Mucosa of stomach (tissue), 1 donor: ENCODE results near the gene FANCC.

Source experiments
- H3K27me3 ChIP-seq: one replicate; pipeline ENCODE4 v1.7.0; 2013; ENCODE audit warnings: mild to moderate bottlenecking, low read length; ENCODE audit not compliant: control insufficient read depth, insufficient read depth
- H3K36me3 ChIP-seq: one replicate; pipeline ENCODE4 v1.7.0; 2013; ENCODE audit warnings: low read length; ENCODE audit not compliant: control insufficient read depth, insufficient read depth
- H3K4me1 ChIP-seq: one replicate; pipeline ENCODE4 v1.7.0; 2013; ENCODE audit warnings: mild to moderate bottlenecking, low read length; ENCODE audit not compliant: control insufficient read depth, insufficient read depth
- H3K4me3 ChIP-seq: one replicate; pipeline ENCODE4 v1.7.0; 2013; ENCODE audit warnings: low read length
- H3K9ac ChIP-seq: one replicate; pipeline ENCODE4 v1.7.0; 2013; ENCODE audit warnings: mild to moderate bottlenecking, low read length, moderate library complexity
- H3K9me3 ChIP-seq: one replicate; pipeline ENCODE4 v1.7.0; 2013; ENCODE audit warnings: mild to moderate bottlenecking, low read length, moderate library complexity; ENCODE audit not compliant: control insufficient read depth
- donor health status: Pancreatic carcinoma.

The FANCC gene

DNA sequence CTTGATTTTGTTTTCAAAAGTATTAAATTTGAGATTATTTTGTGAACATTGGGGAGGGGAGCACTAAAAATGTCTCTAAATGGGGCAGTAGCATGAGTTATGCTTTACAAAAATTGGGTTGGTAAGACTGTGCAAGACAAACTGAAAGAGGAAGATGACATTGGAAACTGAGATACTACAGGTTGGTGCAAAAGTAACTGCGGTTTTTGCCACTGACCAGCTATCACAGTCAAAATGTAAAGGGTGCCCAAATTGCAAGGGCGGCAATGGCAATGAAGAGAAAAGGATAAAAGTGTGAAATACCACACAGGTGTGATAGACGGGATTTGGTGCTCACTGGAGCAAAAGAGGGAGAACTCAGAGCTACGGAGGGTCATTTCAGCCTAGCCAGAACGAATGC, 124.0 kb downstream of the FANCC start:
- no peaks in the 10 kb centered on the region for H3K27me3 ChIP-seq
- no peaks in the 10 kb centered on the region for H3K36me3 ChIP-seq
- H3K4me1 ChIP-seq = no peaks in the 10 kb centered on the region
- no peaks in the 10 kb centered on the region for H3K9me3 ChIP-seq
- no peak overlapping the region for H3K4me3 ChIP-seq
- no peak overlapping the region for H3K9ac ChIP-seq

DNA sequence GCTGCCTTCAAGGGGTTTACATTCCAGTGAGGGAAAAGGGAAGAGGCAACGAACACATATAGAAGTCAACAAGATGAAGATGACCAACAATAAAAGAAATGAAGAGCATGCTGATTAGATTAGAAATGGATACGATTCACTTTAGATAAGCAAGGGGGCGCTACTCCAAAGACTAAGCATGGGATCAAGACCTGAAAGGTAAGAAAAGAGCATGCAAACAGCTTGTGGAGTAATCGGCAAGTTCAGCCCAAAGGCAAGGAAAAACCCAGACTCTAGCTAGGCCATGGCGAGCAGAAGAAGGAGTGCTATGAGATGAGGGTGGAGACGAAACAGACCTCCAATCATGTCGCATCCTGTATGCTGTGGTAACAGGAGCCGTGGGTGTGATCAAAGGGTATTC, 124.4 kb downstream of the FANCC start:
- H3K4me1 ChIP-seq = no peaks in the 10 kb centered on the region
- no peaks in the 10 kb centered on the region for H3K36me3 ChIP-seq
- H3K27me3 ChIP-seq = no peaks in the 10 kb centered on the region
- no peak overlapping the region for H3K4me3 ChIP-seq
- no peak overlapping the region for H3K9ac ChIP-seq
- H3K9me3 ChIP-seq = no peaks in the 10 kb centered on the region

DNA sequence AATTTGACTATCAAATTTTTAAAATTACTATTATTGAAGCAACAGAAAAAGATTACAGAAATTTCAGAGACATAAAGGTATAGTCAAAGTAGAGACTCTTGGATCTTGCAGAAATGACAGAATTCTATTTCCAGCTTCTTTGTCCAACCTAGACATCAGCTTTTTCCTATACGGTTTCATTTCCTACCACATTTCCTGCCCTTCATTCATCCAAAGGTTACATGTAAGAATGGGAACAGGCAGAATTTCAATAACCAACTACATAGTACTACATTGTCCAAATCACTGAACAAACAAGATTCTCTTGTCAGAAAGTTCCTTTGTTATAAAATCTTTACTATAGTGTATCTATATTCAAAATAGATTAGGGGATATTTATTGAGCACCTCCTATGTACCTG, 124.9 kb downstream of the FANCC start:
- Histone ChIP-seq H3K4me3 (no peak overlapping the region), H3K9ac (no peak overlapping the region), H3K4me1 (no peaks in the 10 kb centered on the region), H3K36me3 (no peaks in the 10 kb centered on the region), H3K9me3 (no peaks in the 10 kb centered on the region), H3K27me3 (no peaks in the 10 kb centered on the region)

DNA sequence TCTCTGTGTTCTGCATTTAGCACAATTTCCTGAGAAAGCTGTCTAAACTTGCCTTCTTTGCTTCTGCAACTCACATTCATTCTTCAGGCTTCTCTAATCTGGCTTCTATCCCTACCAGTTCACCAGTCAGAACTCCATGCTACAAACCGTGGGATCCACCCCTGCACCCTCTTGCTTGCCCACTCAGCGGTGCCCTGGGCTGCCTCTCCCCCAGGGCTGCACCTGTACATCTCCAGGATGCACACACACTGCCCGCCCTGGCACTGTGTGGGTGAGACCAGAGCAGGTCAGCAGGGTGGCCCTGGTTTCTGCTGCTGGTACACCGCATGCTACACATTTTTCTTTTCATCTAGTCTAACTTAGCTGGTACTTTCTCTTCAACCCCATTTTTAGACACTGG, 127.1 kb downstream of the FANCC start:
- Histone ChIP-seq H3K36me3 (no peaks in the 10 kb centered on the region), H3K27me3 (no peaks in the 10 kb centered on the region), H3K9me3 (no peaks in the 10 kb centered on the region), H3K4me3 (no peak overlapping the region), H3K9ac (no peak overlapping the region), H3K4me1 (no peaks in the 10 kb centered on the region)

DNA sequence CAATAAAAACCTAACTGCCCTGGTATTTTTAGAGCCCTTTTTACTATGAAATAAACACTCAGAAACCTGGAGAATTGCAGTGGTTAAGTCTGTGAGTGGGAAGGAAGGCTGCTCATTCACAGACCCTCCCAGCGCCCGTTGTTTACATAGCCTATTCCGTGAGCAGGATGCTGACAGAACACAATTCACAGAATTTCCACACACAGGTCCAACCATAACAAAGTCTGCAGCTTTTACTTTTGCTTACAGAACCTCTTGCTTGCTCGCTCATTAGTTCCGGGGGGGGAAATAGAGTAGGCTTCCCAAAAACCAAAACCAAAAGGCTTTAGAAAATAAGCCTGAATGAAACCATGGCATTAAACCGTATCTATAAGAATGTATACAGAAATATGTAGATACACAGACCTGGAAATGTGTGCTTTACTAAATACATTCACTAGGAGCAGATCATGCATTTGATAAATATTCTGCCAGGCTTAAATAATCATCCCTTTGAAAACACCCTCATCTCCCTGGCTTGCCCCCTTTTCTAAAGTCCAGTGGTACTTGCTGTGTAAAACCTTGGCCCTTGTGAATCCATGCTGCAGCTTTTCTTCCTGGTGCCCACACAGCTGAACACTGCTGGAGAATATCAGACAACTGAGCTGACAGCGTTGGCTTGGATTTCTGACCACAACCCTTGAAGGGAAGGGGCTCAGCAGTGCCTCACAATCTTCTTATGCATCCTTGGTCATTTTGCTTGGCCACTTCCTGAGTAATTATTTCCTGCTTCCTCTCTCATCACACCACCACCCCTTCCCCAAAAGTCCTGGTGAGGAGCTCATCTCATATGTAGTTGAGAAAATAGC, 128.0 kb downstream of the FANCC start:
- Histone ChIP-seq H3K4me1 (no peaks in the 10 kb centered on the region), H3K9me3 (no peaks in the 10 kb centered on the region), H3K4me3 (no peak overlapping the region), H3K9ac (no peak overlapping the region), H3K27me3 (no peaks in the 10 kb centered on the region), H3K36me3 (no peaks in the 10 kb centered on the region)

DNA sequence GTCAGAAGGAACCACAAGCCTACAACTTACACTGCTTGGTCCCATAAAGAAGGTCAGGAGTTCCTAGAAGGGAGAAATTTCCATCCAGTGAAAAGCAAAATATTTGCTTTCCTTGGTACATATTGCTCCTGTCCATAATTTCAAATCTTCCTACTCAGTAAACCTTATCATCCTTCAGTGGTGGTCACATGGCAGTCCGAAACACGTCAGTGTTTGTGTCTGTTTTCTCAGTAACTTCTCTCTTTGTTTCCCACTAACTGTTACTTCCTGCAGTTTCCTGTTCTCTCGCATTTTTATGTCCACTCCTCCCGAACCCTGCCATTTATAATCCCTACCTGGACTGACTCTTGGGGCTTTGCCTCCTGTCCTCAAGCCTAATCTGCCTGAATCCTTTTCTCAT, 129.1 kb downstream of the FANCC start:
- H3K4me3 ChIP-seq = no peak overlapping the region
- no peak overlapping the region for H3K9ac ChIP-seq
- no peaks in the 10 kb centered on the region for H3K9me3 ChIP-seq
- H3K36me3 ChIP-seq = no peaks in the 10 kb centered on the region
- no peaks in the 10 kb centered on the region for H3K4me1 ChIP-seq
- H3K27me3 ChIP-seq = no peaks in the 10 kb centered on the region

DNA sequence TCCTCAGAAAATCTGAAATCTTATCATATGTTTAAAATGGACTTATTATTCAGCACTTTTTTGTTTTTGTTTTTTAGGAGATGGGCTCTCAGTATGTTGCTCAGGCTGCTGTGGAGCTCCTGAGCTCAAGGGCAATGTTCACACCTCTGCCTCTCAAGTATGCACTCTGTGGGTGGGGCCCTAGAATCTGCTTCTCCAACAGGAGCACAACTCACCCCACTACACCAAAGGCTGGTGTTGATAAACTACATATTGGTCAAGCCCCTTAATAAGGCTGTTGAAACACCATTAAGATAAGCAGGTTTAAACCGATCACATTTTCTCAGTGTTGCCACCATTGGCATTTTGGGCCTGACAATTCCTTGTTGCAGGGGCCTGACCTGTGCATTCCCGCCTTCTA, 131.6 kb downstream of the FANCC start:
- Histone ChIP-seq H3K9ac (no peak overlapping the region), H3K27me3 (no peaks in the 10 kb centered on the region), H3K36me3 (no peaks in the 10 kb centered on the region), H3K9me3 (no peaks in the 10 kb centered on the region), H3K4me3 (no peak overlapping the region), H3K4me1 (no peaks in the 10 kb centered on the region)

DNA sequence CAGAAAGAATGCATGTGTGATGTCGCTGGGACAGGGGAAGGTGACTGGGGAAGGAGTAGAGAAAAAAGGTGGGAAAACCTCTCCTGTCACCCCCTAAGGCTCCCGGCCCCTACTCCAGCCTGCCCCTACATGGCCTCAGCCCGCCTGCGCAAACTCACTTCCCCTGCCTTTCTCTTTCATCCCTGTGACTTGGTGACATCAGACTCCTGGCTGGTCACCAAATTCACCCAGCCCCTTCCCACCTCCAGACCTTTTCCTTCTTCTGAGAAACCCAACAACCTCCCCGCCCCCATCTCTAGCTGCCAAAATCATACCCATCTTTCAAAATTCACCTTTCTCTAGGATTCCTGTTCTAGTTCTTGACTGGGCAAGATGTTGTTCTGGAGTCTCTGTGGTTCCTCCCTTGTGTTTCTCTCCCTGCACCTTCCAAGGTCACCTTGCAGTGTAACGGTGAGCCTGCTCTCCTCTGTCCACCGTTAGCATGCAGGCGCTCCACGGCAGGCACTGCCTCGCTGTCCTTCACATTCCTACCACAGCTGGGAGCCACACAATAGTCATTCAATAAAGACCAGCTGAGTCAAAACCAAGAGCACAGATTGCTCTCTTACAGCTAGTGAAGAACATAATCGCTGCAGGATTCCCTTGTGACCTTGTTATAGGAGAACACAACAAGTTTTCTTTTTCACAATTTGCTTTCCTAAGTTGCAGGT, 134.5 kb downstream of the FANCC start:
- H3K9me3 ChIP-seq = no peaks in the 10 kb centered on the region
- H3K36me3 ChIP-seq = no peaks in the 10 kb centered on the region
- H3K27me3 ChIP-seq = no peaks in the 10 kb centered on the region

DNA sequence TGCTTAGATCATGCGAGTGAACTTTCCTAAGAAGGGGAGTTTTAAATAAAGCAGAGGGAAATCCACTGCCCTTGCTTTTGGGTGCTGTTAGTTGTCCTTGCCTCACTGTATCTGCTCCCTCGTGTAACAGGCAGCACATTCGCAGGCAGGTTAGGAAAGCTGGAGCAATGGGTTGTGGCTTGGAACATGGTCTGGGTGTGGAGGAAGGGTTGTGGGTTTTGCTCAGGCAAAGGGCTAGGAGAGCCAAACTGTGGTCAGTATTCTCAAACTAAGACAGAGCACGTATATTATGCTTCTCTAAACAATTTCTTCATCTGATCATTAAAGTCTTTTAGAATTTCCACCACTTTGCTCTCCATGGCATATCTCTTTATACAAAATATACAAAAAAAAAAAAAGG, 135.7 kb downstream of the FANCC start:
- Histone ChIP-seq H3K9ac (no peak overlapping the region), H3K4me1 (no peaks in the 10 kb centered on the region), H3K27me3 (no peaks in the 10 kb centered on the region), H3K4me3 (no peak overlapping the region), H3K9me3 (no peaks in the 10 kb centered on the region), H3K36me3 (no peaks in the 10 kb centered on the region)

More for the DNA sequence above, 134.5 kb downstream of the FANCC start:
- no peaks in the 10 kb centered on the region for H3K4me1 ChIP-seq
- no peak overlapping the region for H3K4me3 ChIP-seq
- H3K9ac ChIP-seq = no peak overlapping the region

DNA sequence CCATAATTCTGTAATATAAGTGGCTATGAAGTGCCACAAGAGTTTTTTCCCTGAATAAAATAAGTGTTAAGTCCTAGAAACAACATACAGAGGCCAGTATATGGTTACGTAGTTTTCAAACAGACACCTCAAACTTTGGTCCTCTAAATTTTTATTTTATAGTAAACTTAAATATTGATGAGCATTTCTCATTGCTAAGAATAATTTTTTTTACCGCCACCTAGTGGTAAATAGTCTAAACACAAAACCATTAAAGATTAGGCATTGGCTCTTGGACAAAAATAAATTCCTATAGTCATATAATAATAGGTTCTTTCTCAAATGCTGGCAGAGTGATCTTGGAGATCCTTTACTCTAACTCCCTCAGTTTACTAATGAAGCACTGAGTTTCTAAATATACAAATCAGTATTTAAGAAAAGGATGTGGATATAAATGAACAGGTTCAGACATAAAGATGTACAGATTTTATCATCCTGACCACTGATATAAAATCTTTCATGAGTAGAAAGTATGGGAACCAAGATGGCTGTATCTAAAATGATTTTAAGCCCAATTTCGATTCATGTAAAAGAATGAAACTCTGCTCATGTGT, 136.2 kb downstream of the FANCC start:
- H3K4me1 ChIP-seq = no peaks in the 10 kb centered on the region
- no peak overlapping the region for H3K9ac ChIP-seq
- no peaks in the 10 kb centered on the region for H3K27me3 ChIP-seq
- no peak overlapping the region for H3K4me3 ChIP-seq
- no peaks in the 10 kb centered on the region for H3K9me3 ChIP-seq
- H3K36me3 ChIP-seq = no peaks in the 10 kb centered on the region

DNA sequence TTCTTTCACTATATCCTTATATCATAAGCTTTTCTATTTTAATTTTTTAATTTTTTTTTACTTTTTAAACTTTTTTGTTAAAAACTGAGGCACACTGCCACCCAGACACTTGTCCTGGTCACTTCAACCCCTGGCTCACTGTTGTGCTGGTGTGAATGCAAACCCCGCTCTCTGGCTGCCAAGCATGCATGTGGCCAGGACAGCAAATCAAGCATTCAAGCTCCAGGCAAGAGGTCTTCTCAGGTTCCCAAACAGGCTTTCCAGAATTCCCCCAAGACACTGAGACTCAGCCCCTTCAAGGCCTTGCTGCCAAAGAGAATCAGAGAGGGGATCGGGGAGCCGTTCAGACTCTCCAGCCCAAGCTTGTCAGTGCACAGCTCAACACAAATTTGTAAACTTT, 139.9 kb downstream of the FANCC start:
- Histone ChIP-seq H3K4me1 (no peaks in the 10 kb centered on the region), H3K36me3 (no peaks in the 10 kb centered on the region), H3K27me3 (no peaks in the 10 kb centered on the region), H3K9me3 (no peaks in the 10 kb centered on the region), H3K9ac (no peak overlapping the region), H3K4me3 (no peak overlapping the region)

DNA sequence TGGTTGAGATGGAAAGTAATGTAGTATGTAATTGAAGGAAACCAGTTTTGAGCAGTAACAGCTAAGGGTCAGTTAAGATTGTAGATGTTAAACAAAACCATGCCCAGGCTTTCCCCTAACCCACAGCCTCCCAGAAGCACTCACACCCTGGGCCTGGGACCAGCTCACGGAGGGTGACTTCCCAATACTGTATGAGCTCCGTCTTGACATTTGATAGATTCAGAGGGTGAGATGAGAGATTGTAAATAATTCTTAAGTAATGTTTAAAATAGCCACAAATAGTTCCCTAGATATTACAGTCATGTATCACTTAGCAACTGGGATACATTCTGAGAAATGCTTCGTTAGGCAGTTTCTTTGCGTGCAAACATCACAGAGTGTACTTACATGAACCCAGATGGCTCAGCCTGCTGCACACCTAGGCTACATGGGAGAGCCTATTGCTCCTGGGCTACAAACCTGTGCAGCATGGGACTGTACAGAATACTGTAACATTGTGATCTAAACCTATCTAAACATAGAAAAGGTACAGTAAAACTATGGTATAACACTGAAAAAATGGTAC, 140.7 kb downstream of the FANCC start:
- H3K27me3 ChIP-seq = no peaks in the 10 kb centered on the region
- H3K9me3 ChIP-seq = no peaks in the 10 kb centered on the region
- no peak overlapping the region for H3K4me3 ChIP-seq
- no peaks in the 10 kb centered on the region for H3K36me3 ChIP-seq
- no peak overlapping the region for H3K9ac ChIP-seq
- H3K4me1 ChIP-seq = no peaks in the 10 kb centered on the region
